Glomerular endothelial cell (primary cell): Measurements from ENCODE around the gene GALNT9. TPM values are rescaled to one million over a fixed set of nuclear protein-coding genes. Genes with fewer than 3 reads are reported as not detected.
"Not testable (repeated sequence)": the region's sequence is repeated elsewhere in the genome, so short reads cannot be mapped to it uniquely, and the experiment has no call there.

ENCODE experiments used
- DNase-seq: peaks from one replicate; pipeline ENCODE4 v3.0.0-alpha.2; 2011; ENCODE audit warnings: low read depth, low spot score; ENCODE audit errors: extremely low read depth
- total RNA-seq: library from RNA; depleted of rRNA; stranded (reverse); fragments of >200 nt; gene quantifications from 2 replicates; pipeline ENCODE4 v1.2.3, GENCODE V29; 2015

Gene GALNT9
- total RNA-seq, 1 donor from 2014 or later, result 0.35 TPM

DNA sequence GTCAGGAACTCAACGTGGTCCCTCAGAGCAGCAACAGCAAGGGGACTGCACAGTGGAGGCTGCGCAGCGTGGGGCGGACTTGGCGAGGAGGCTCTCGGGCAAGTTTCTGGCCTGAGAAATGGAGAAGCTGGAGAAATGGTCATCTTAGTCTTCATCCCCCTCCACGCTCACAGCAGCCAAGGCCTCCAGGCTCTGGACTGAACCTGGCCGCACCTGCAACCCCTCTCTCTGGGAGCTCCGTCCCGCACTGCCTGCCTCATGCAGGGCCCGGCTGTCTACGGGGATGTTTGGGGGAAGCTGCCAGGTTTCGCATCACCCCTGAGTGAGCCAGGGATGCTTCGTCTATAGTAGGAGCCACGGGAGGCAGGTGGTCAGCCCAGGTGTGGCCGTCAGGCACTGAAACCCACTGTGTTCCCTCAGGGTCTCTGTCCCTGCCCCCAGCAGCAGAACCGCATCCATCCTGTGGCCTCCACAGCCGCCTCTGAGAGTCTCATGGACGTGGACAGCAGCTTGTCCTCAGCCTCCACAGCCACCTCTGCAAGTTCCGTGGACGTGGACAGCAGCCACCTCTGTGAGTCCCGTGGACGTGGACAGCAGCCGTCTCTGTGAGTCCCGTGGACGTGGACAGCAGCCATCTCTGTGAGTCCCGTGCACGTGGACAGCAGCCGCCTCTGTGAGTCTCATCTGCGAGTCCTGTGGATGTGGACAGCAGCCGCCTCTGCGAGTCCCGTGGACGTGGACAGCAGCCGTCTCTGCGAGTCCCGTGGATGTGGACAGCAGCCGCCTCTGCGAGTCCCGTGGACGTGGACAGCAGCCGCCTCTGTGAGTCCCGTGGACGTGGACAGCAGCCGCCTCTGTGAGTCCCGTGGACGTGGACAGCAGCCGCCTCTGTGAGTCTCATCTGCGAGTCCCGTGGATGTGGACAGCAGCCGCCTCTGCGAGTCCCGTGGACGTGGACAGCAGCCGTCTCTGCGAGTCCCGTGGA, 29.1 kb upstream of the GALNT9 start:
- DNase-seq, result not testable (repeated sequence)

DNA sequence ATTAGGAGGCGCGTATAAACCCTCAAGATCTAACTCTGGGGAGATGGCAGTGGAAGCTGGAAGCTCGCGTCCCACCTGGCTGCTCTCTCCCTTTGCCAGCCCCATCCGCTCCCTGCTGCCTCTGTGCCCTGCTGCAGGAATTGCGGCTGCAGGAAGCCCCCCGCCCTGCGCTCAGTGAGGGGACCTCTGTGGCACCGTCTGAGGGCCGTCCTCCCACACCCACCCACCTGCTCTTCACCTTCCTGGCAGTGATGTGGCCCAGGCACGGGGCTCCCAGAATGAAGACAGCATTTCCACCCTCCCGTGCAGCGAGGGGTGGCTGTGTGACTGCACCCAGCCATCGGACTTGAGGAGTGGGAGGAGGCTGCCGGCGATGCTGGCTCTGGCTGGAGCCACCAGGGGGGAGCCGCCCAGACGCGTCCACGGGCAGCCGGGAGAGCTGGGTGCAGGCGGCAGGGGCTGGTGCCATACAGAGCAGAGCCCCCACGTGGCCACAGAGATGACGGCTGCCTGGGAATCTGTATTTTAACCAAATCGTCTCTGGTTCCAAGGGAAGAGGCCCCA, 28.3 kb upstream of the GALNT9 start:
- DNase-seq, result no peak

DNA sequence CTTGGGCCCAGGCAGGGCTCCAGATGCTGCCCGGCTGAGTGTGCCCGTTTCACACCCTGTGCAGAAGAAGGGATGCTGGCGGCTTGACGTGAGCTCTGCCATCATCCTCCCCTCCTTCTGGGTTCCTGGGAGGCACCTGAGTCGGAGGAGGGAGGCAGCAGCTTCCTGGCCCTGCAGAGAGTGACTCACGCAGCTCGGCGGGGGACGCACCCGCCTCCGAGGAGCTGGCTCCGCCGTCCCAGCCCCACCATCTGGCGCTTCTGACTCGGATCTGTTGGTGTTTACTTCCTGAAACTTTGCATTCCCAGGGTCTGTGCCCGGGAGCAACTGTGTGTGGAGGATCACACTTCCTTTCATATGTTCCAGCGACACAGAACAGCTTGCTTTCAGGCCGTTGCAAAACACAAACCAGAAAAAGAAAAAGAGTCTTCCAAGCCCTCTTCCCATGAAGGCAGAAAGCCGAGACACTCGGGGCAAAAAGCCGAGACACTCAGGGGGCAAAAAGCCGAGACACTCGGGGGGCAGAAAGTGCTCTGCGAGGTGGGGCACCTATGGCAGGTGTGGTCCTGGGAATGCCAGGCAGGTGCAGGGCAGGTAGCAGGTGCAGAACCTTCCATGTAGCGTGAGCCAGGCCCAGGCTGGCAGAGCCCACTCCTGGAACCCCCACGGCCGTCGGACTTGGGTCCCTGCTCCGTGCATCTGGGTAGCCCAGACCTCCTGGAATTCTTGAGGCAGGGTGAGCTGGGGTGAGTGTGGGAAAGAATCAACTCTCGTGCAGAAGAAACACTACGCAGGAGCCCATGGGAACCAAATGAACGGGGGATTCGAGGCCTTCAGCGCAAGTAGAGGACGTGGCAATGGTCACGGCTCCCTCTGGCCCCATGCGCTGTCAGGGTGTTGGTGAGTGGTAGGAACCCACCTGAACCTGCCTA, 27.6 kb upstream of the GALNT9 start:
- peak; percentile 52 for DNase-seq

DNA sequence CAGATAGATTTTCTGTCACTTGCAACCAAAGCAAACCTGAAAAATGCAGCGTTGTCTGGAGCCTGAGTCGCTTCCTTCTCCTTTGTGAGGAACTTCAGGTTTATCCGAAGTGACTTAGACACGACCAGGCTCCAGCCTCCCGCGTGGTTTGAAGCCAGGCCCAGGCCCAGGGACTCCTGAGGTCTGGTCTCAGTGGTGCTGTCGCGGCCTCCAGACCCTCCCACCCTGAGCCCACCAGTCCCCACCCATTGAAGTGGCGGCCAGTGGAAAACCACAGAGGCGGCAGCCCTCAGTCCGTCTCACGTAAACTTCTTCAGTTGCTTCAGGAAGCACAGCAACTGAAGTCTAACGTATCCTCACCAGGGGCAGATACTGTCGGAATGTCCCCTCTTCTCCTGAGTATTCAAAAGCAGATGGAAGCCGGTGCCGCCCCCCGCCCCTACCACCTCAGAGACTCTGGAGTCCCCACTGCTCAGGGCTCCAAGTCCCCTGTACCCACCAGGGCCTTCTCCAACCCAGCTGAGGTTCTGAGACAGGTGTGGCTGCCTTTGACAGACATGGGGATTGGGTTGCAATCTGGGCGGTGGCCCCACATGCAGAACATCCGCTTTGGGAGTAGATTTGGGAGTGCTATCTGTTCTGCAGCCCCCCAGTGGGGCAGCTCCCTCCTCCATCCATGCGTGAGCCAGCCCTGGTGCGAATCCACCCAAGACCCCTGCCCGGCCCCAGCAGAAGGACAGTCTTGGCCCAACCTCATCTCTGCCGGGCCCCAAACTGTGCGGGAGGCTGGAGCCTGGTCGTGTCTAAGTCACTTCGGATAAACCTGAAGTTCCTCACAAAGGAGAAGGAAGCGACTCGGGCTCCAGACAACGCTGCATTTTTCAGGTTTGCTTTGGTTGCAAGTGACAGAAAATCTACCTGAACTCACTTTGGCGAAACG, 26.6 kb upstream of the GALNT9 start:
- DNase-seq, result no peak

DNA sequence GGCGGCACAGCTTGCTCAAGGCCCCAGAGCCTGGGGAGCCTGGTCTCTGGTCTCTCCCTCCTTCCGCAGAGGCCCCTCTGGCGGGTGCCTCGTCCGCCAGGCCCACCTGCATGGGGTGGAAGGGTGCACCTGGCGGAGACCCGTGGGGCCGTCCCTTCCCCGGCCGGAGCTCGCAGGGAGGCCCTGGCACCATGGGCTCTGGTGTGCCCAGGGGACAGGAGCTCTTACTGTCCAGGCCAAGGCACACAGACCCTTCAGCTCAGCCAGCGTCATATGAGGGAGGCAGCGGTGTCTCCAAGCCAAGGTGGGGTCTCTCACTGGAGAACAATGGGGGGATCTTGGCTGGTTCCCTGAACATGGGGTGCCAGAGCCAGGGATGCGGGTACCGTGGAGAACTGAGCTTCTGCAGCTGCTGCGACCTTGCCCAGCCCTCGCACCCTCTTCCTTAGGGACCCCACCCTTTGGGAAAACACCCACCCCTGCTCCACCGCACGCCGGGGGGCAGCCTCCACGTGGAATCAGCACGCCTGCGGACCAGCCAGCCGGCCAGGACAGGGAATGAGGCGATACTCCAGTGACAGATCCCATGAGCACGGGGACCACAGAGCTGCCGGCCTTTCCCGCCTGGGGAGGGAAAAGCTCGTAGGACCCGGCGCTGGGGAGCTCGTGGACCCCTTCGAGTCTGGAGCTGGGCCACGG, 25.7 kb upstream of the GALNT9 start:
- DNase-seq, result no peak

DNA sequence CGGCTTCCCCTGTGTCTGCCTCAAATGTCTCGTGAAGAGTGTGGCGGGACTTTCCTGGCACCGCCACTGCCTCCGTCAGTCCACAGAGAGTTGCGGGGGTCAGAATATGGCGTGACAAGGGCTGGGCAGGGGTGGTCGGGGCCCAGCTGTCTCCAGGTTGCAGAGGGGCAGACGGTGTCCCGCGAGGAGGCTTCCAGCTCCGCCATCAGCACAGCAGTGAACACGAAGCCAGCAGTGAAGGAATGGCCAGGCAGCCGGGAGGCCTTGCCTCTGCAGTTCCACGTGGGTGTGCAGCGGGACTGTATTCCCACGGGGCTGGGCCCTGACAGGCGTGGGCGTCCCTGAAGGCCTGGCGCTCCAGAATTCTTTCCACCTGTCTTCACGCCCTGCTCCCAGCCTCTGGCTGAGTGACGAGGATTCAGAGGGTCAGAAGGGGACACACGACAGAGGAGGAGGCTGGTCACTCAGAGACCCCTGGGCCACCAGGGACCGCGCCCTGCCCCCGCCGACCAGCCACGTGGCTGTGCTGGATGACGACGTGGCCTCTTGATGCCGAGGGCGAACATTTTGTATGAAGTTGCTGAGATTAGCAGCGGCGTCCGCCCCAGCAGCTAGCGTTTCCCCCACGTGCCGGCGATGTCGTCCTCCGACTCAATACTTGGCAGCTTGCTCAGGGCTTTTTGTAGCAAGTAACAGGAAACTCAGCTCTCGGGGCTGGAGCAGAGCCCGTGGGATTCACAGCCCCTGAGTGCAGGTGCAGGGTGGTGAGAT, 25.0 kb upstream of the GALNT9 start:
- no peak for DNase-seq

DNA sequence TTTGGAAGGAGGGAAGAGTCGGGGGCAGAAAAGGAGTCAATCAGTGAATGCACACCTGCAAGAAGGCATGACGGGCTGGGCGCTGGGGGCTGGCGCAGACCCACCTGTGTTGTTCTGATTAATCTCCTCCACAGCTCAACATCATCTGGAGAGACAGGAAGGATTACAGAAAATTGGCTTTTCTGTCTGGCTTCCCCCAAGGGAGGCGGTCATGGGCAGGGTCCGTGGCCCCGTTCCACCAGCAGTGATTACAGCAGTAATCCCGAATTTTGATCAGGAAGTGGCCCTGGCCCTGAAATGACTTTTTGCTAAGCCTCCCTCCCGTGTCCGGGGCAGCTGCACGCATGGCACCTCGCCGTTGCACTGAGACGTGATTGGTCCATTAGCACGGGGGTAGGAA, 24.4 kb upstream of the GALNT9 start:
- no peak for DNase-seq

DNA sequence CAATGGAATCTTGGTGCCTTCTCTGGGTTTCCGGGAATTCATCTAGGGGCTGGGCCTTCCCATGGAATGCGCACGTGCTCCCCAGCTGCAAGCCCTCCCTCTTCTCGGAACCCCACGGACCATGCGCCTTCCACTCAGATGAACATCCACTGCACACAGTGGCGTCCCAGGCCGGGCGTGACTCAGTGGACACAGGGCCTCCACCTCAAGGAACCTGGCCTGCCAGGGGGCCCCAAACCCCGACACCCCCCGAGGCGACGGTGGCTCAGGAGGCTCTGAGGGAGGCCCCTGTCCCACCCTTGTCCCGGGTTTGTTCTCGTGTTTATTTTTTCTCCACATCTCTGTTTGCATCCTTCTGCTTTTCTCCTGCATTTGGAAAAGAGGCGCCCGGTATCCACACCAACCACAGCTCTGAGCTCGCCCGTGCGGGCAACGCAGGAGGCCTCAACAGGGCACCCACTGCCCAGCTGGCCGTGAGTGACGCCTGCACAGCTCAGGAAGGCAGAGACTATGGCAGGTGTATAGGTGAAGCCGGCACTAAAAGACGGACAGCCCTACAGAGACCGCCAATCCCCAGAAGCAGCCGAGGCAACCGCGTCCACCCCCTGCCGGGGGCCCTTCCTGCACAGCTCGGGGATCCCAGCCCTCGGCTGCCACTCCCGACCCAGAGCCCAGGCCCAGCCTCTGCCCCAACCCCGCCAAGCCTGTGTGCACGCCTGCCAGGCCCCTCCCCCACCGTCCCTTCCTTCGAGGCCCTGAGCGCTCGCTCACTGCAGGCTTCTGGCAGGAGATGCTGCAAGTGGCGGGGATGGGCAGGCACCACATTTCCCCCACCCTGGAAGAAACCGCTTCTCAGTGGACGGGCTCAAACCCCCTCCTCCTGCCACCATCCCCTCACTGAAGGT, 23.8 kb upstream of the GALNT9 start:
- DNase-seq, result no peak

DNA sequence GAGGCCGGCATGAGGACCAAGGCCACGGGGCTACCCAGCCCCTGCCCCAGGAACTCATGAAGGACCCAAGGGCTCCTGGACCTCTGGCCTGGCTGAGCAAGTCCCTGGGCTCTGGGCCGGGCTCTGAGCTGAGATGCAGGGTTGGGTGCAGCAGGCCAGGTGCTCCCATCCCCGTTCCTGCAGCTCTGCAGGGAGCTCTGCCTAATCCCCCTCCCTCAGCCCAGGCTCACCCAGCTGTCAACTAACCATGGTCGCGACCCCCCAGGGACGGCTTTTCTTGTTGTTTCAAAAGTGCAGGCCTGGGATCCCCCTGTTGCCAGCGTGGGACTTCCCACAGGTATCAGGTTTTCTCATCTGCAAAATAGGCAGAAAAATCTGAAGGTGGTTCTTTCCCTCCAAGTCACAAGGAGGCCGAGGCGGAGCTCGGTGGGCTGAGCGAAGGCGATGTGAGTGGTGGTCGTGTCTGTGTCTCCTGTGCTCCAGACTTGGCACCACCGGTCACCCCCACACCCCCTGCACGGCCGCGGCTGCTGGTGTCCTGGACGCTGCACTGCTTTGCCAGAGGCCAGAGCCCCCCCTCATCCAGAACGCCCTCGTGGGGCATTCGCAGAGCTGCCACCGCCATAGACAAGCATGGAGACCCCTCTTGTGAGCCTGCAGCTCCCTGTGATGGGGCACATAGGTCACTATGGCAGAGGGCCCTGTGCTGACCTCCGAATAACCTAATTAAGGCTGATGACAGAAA, 22.5 kb upstream of the GALNT9 start:
- no peak for DNase-seq

DNA sequence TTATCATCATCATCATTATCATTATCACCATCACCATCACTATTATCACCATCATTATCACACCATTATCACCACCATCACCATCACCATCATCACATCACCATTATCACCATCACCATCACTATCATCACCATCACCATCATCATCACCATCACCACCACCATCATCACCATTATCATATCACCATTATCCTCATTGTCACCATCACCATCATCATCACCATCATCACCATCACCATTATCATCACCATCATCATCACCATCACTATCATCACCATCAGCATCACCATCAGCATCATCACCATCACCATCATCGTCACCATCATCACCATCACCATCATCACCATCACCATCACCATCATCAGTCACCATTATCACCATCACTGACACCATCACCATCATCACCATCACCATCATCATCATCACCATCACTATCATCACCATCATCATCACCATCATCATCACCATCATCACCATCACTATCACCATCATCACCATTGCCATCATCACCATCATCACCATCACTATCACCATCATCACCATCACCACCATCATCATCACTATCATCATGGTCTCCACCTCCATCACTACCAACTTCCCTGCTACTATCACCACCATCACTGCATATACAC, 20.2 kb upstream of the GALNT9 start:
- no peak for DNase-seq

DNA sequence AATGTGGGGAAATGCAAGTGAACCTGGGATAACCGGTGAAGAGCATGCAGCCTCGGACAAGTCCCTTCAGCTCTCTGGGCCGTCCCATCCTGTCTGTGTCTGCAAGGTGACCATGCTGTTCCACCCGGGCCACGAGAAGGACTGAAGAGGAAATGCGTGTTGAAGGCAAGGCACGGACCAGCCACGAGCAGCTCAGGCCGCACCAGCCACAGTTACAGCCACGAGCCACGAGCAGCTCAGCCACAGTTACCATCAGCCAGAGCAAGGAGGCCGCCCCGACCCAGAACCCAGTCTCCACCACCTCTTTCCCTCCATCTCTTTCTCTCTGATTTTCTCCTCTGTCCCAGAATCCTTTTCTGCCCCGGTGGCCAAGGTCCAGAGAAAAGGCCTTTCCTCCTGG, 18.8 kb upstream of the GALNT9 start:
- DNase-seq, result no peak

DNA sequence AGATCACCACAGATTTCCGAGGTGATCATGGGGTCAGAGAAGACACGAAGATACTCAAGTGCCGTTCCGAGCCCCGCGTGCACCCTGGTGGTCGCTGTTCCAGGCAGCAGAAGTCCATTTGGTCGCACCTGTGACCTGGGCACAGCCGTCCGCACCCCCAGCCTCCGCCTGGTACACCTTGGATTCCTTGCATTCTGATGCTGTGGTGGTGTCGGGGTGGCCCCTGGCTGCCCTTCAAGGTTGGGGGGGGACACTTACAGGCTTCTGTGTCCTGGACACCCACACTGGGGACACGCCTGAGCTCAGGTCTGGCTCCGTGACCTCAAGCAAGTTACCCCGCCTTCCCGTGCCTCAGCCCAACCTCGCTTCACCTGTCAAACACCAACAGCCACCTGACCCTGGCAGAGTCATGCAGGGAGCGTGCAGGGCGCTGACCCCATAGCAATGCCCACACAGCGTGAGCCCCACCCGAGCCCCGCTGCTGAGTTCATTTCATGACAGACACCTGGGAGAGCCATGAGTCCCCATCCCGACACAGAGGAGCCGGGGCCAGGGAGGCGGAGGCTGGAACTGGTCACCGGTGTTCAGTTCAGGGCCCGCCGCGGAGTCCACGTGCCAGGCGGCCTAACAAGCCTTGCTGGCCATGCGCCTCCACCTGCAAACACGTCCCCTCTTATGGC, 17.9 kb upstream of the GALNT9 start:
- no peak for DNase-seq

DNA sequence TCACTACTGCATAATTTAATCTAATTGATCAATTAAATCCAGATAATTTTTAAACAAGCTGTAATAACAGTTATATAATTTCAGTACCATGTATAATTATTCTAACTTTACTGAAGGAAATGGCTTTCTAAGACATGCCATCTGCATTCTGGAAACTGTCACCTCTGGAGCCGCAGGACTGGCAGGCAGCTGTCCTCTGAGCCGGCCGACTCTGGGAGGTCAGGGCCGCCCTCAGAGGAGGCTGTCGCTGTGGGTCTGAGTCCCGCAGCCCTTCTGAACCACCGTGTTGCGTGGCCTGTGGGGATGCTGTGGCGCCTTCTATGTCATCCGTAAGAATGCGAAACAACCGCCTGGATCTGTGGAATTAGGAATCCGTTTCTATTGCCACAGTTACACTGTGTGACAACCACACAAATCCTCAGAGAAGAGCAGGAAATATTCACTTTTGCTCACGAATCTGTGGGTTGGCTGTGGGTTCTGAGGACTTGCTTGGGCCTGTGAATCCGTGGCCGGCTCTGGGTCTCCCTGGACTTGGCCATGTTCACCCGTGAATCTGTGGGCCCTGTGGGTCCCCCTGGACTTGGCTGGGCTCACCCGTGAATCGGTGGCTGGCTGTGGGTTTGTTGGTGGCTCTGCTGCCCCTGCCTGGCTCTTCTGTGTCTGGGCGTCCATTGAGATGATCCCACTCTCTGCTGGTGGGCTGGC, 17.2 kb upstream of the GALNT9 start:
- no peak for DNase-seq

DNA sequence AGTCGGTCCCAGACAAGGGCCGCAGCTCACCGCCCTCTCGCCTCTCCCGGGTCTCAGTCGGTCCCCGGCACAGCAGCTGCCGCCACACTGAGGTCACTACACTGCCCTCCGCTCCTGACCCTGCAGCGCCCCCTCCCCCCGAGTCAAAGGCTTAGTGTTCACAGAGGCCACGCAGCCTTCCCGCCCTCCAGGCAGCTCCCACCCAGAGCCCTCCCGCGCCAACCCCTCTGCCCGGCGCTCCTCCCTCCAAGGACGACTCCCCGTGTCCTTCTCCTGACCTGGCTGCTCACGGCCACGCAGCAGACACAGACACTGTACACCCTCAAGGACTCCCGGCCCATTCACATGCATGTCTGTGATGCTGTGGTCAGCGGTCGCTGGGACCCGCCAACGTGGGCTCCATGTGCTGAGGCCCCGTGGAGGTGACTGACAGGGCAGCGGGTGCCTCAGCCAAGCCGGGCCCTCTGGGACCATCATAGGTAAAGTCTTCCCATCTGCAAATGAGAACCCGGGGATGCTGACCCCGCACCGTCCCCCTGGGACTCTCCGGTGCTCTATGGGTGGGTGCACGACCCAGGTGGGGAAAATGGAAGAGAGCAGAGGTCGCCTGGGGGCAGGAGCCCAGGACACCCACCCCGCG, 16.3 kb upstream of the GALNT9 start:
- no peak for DNase-seq

DNA sequence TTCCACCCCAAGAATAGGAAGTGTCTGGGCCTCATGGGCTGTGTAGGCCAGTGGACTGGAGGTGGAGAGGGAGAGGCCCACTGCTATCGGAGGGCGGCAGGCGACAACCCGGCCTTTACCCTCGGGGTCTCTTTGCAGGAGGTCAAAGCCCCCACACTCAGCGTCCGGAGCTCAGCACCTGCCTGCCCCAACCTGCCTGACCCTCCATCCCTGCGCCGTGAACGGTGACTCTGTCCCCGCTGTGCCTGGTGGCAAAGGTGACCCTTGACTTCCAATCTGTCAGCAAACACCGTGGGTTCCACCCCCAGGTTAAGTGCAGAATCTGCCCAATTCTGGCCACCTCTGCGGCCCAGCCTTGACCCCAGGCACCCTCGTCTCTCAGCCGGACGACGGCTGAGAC, 15.7 kb upstream of the GALNT9 start:
- no peak for DNase-seq
